Trophoblast cell (in vitro differentiated cells and primary cell): ENCODE results near the gene KLHDC7B.

Source experiments
- DNase-seq, 2 donors: peaks; one replicate each; pipeline ENCODE4 v3.0.0-alpha.2; 2016
- H2AFZ ChIP-seq: 2 replicates; pipeline ENCODE4 v1.6.1; 2013; ENCODE audit warnings: low read length, moderate library complexity, mild to moderate bottlenecking; ENCODE audit not compliant: insufficient read depth, poor library complexity
- H2AK5ac ChIP-seq: 2 replicates; pipeline ENCODE4 v1.6.1; 2013; ENCODE audit warnings: mild to moderate bottlenecking, low read length
- H2BK120ac ChIP-seq: 2 replicates; pipeline ENCODE4 v1.6.1; 2013; ENCODE audit warnings: low read length, mild to moderate bottlenecking, moderate library complexity; ENCODE audit not compliant: insufficient read depth, poor library complexity
- H2BK12ac ChIP-seq: 2 replicates; pipeline ENCODE4 v1.6.1; 2013; ENCODE audit warnings: mild to moderate bottlenecking, low read length, moderate library complexity
- H2BK5ac ChIP-seq: 2 replicates; pipeline ENCODE4 v1.6.1; 2013; ENCODE audit warnings: low read length, low read depth, moderate library complexity, mild to moderate bottlenecking; ENCODE audit not compliant: poor library complexity
- H3K14ac ChIP-seq: 2 replicates; pipeline ENCODE4 v1.6.1; 2013; ENCODE audit warnings: mild to moderate bottlenecking, low read length
- H3K18ac ChIP-seq: 2 replicates; pipeline ENCODE4 v1.6.1; 2013; ENCODE audit warnings: mild to moderate bottlenecking, low read length
- H3K23ac ChIP-seq: 2 replicates; pipeline ENCODE4 v1.6.1; 2013; ENCODE audit warnings: low read length
- H3K27ac ChIP-seq: 2 replicates; pipeline ENCODE4 v1.5.1; 2013; ENCODE audit warnings: low read depth, mild to moderate bottlenecking, inconsistent platforms, low read length, moderate library complexity
- H3K27me3 ChIP-seq: 2 replicates; pipeline ENCODE4 v1.6.1; 2013; ENCODE audit warnings: inconsistent platforms, mild to moderate bottlenecking, low read length, moderate library complexity; ENCODE audit not compliant: insufficient read depth
- H3K36me3 ChIP-seq, 2 experiments: 1 replicate in 1 of 2; 2 replicates in 1 of 2; pipeline ENCODE4 v1.6.1; 2013; ENCODE audit warnings: low read length in 2 of 2, mild to moderate bottlenecking in 2 of 2, moderate library complexity in 1 of 2; ENCODE audit not compliant: insufficient read depth in 2 of 2, control insufficient read depth in 1 of 2
- H3K4ac ChIP-seq: 2 replicates; pipeline ENCODE4 v1.6.1; 2013; ENCODE audit warnings: low read depth, mild to moderate bottlenecking, low read length, moderate library complexity
- H3K4me1 ChIP-seq, 2 experiments: 1 replicate in 1 of 2; 2 replicates in 1 of 2; pipeline ENCODE4 v1.6.1; 2013; ENCODE audit warnings: low read length in 2 of 2, mild to moderate bottlenecking in 2 of 2, moderate library complexity in 1 of 2; ENCODE audit not compliant: insufficient read depth in 2 of 2, control insufficient read depth in 1 of 2
- H3K4me2 ChIP-seq: 2 replicates; pipeline ENCODE4 v1.6.1; 2013; ENCODE audit warnings: inconsistent platforms, mild to moderate bottlenecking, low read length, moderate library complexity
- H3K4me3 ChIP-seq: 2 replicates; pipeline ENCODE4 v1.5.1; 2013; ENCODE audit warnings: mild to moderate bottlenecking, low read depth, low read length, inconsistent platforms
- H3K79me1 ChIP-seq: one replicate; pipeline ENCODE4 v1.6.1; 2013; ENCODE audit warnings: low read length
- H3K79me2 ChIP-seq: 2 replicates; pipeline ENCODE4 v1.6.1; 2013; ENCODE audit warnings: low read length, mild to moderate bottlenecking; ENCODE audit not compliant: control insufficient read depth, insufficient read depth, poor library complexity
- H3K9ac ChIP-seq: 2 replicates; pipeline ENCODE4 v1.6.1; 2013; ENCODE audit warnings: mild to moderate bottlenecking, low read length
- H3K9me3 ChIP-seq: 2 replicates; pipeline ENCODE4 v1.6.1; 2013; ENCODE audit warnings: low read depth, mild to moderate bottlenecking, control low read depth, inconsistent platforms, low read length; ENCODE audit not compliant: insufficient read depth
- H4K12ac ChIP-seq: 2 replicates; pipeline ENCODE4 v1.6.1; 2013; ENCODE audit warnings: low read depth, mild to moderate bottlenecking, low read length, moderate library complexity
- H4K8ac ChIP-seq: 2 replicates; pipeline ENCODE4 v1.6.1; 2013; ENCODE audit warnings: low read depth, mild to moderate bottlenecking, low read length, moderate library complexity
- H4K91ac ChIP-seq: one replicate; pipeline ENCODE4 v1.6.1; 2013; ENCODE audit warnings: low read depth, mild to moderate bottlenecking, low read length, moderate library complexity
- WGBS: extraction: QIAGEN DNeasy Blood & Tissue Kit; methylation state at CpG from one replicate; pipeline ENCODE4 v1.1.7; 2013; ENCODE audit warnings: missing lambda C conversion rate; ENCODE audit not compliant: insufficient read length, insufficient coverage; ENCODE audit errors: extremely low coverage; 5-methylcytosine and 5-hydroxymethylcytosine counted together

Gene KLHDC7B

GRCh38 chr22:50505276-50505775 lies 40.4 kb upstream of the KLHDC7B start:
- Histone ChIP-seq H3K27me3 (no peaks in the 10 kb centered on the region), H3K4ac (no peak overlapping the region), H2BK12ac (no peak overlapping the region), H3K9ac (no peak overlapping the region), H2AK5ac (no peak overlapping the region), H3K23ac (no peak overlapping the region), H3K14ac (no peak overlapping the region), H3K4me2 (no peak overlapping the region), H3K4me3 (no peak overlapping the region), H3K79me2 (peaks cover 13% of the 10 kb centered on the region), H4K91ac (no peak overlapping the region), H3K4me1 (peaks cover 6 to 15% of the 10 kb centered on the region in 2 experiments), H4K12ac (no peak overlapping the region), H2AFZ (no peak overlapping the region), H3K18ac (no peak overlapping the region), H3K36me3 (peaks cover 36 to 37% of the 10 kb centered on the region in 2 experiments), H3K79me1 (peaks cover 8% of the 10 kb centered on the region), H3K9me3 (no peaks in the 10 kb centered on the region), H4K8ac (no peak overlapping the region), H3K27ac (no peak overlapping the region), H2BK120ac (no peak overlapping the region), H2BK5ac (no peak overlapping the region)
- no CpG with 5 or more reads among the region's 14 CpGs for WGBS
- no peak for DNase-seq

- Histone ChIP-seq H3K9me3 (no peaks in the 10 kb centered on the region), H2BK120ac (no peak overlapping the region), H3K4me3 (no peak overlapping the region), H3K27ac (no peak overlapping the region), H3K9ac (no peak overlapping the region), H2AFZ (no peak overlapping the region), H2BK12ac (no peak overlapping the region), H3K4ac (no peak overlapping the region), H3K4me2 (peak overlapping the region; percentile 74), H3K18ac (peak overlapping the region; percentile 2), H3K27me3 (no peaks in the 10 kb centered on the region), H3K36me3 (peaks cover 36 to 37% of the 10 kb centered on the region in 2 experiments), H4K91ac (no peak overlapping the region), H3K79me2 (peaks cover 13% of the 10 kb centered on the region), H3K4me1 (peaks cover 6 to 15% of the 10 kb centered on the region in 2 experiments), H3K14ac (no peak overlapping the region), H3K23ac (no peak overlapping the region), H2AK5ac (peak overlapping the region; percentile 35), H2BK5ac (no peak overlapping the region), H3K79me1 (peaks cover 8% of the 10 kb centered on the region), H4K8ac (no peak overlapping the region), H4K12ac (no peak overlapping the region)
- no peak for DNase-seq
- no CpG with 5 or more reads among the region's 41 CpGs for WGBS
Measured at GRCh38 chr22:50505776-50506610, 39.7 kb upstream of the KLHDC7B start.

DNA sequence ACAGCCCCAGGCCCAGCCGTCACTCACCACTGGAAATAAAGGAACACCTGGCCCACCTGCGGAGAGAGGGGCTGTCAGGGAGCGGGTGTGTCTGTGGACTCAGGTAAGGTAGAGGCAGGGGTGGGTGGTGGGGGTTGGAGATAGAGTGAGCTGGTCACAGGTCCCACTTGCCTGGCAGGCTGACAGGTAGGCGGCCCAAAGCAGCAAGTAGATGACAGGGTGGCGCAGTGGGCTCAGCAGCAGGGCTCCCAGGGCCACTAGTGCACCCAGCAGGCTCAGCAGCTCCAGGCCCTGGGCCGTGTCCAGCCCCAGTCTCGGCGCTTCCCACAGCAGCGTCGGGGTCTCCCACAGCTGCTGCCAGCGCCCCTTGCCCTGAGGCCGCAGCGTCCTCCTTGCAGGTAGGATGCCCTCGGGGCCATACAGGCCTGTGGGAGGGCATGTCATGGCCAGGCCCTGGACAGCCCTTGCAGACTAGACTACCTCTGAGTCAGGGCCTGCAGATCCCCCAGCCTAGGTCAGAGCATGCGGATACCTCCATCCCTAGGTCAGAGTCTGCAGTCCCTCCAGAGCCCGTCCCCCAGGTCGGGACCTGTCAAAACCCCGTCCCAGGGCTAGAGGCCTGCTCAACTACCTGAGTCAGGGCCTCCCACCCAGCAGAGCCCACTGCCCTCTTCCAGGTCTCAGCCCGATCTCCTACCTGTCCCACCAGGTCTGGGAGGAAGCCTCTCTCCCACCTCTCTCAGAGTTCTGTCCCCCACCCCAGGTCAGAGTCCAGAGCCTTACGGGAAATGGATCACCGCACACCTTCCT lies 38.9 kb upstream of the KLHDC7B start:
- H3K79me2 ChIP-seq, result peaks cover 13% of the 10 kb centered on the region
- H3K79me1 ChIP-seq, result peaks cover 8% of the 10 kb centered on the region
- no peaks in the 10 kb centered on the region for H3K27me3 ChIP-seq
- H4K12ac ChIP-seq, result peak overlapping the region; percentile 93
- H3K4me1 ChIP-seq, result peaks cover 6 to 15% of the 10 kb centered on the region in 2 experiments
- H3K4me2 ChIP-seq, result peak overlapping the region; percentile 74
- H3K4me3 ChIP-seq, result peak overlapping the region; percentile 98
- no peaks in the 10 kb centered on the region for H3K9me3 ChIP-seq
- H3K14ac ChIP-seq, result peak overlapping the region; percentile 98
- WGBS, result no CpG with 5 or more reads among the region's 21 CpGs
- peak overlapping the region; percentile 97 for H3K4ac ChIP-seq
- H3K9ac ChIP-seq, result peak overlapping the region; percentile 89
- H3K23ac ChIP-seq, result no peak overlapping the region
- H3K36me3 ChIP-seq, result peaks cover 36 to 37% of the 10 kb centered on the region in 2 experiments
- peak overlapping the region; percentile 87 for H2BK120ac ChIP-seq
- H2BK5ac ChIP-seq, result peak overlapping the region; percentile 90
- peak overlapping the region; percentile 88 for H4K91ac ChIP-seq
- peak overlapping the region; percentile 56 for H2BK12ac ChIP-seq
- H4K8ac ChIP-seq, result peak overlapping the region; percentile 97
- H2AK5ac ChIP-seq, result peak overlapping the region; percentile 87
- DNase-seq, result peak; percentile 82 to 86
- peak overlapping the region; percentile 99 for H2AFZ ChIP-seq
- peak overlapping the region; percentile 56 for H3K27ac ChIP-seq
- peak overlapping the region; percentile 83 for H3K18ac ChIP-seq

GRCh38 chr22:50507421-50507990 lies 38.2 kb upstream of the KLHDC7B start, which contains the start of gene LMF2:
Gene LMF2, minus strand, starts transcription at chr22:50507702. Its CDS starts 27 bp downstream, at chr22:50507675.
- peak within 1 kb of the TSS; percentile 99 for H2AFZ ChIP-seq
- H2BK120ac ChIP-seq, result peak within 1 kb of the TSS; percentile 93
- peak within 1 kb of the TSS; percentile 99 for H4K8ac ChIP-seq
- no peaks in the 10 kb centered on the region for H3K27me3 ChIP-seq
- peak within 1 kb of the TSS; percentile 99 for H4K12ac ChIP-seq
- no peak within 1 kb of the TSS for H3K23ac ChIP-seq
- no peaks in the 10 kb centered on the region for H3K9me3 ChIP-seq
- WGBS, result no CpG with 5 or more reads among the region's 62 CpGs
- H3K27ac ChIP-seq, result peak within 1 kb of the TSS; percentile 84
- H2AK5ac ChIP-seq, result peak within 1 kb of the TSS; percentile 99
- peaks cover 8% of the 10 kb centered on the region for H3K79me1 ChIP-seq
- H3K4me1 ChIP-seq, result peaks cover 6 to 15% of the 10 kb centered on the region in 2 experiments
- peaks cover 13% of the 10 kb centered on the region for H3K79me2 ChIP-seq
- peak within 1 kb of the TSS; percentile 90 for H3K4me2 ChIP-seq
- H3K14ac ChIP-seq, result peak within 1 kb of the TSS; percentile 98
- peak within 1 kb of the TSS; percentile 96 for H4K91ac ChIP-seq
- H2BK5ac ChIP-seq, result peak within 1 kb of the TSS; percentile 90
- H3K36me3 ChIP-seq, result peaks cover 31 to 33% of the 10 kb centered on the region in 2 experiments
- peak within 1 kb of the TSS; percentile 97 for H3K9ac ChIP-seq
- H3K4ac ChIP-seq, result peak within 1 kb of the TSS; percentile 97
- DNase-seq, result peak in 1 of 2 donors; percentile 73
- H2BK12ac ChIP-seq, result peak within 1 kb of the TSS; percentile 56
- H3K18ac ChIP-seq, result peak within 1 kb of the TSS; percentile 100
- H3K4me3 ChIP-seq, result peak within 1 kb of the TSS; percentile 99
